ENCODE measurements around the gene KREMEN2. TPM values are rescaled to one million over a fixed set of nuclear protein-coding genes. Genes with fewer than 3 reads are reported as not detected.

The KREMEN2 gene
- total and polyA plus RNA-seq, 4 donors, result not detected

GRCh38 chr16:3015865-3016521 is 51.9 kb downstream of the KREMEN2 start:
- Histone ChIP-seq H3K36me3 (ENCODE audit: control insufficient read depth in 4 of 4, insufficient read depth in 3 of 4, low read depth in 1 of 4, low read length in 3 of 4) (no peaks in the 10 kb centered on the region), H3K27me3 (ENCODE audit: control insufficient read depth in 4 of 4, insufficient read depth in 4 of 4, low read length in 3 of 4) (no peaks in the 10 kb centered on the region), H3K9me3 (ENCODE audit: control insufficient read depth in 4 of 4, low read length in 3 of 4) (no peaks in the 10 kb centered on the region), H3K4me1 (ENCODE audit: control insufficient read depth in 4 of 4, insufficient read depth in 4 of 4, low read length in 3 of 4) (peaks cover 6 to 32% (median 15%) of the 10 kb centered on the region in 4 donors), H3K4me3 (ENCODE audit: low read depth in 1 of 3, low read length in 3 of 3) (no peak overlapping the region), H3K27ac (ENCODE audit: low read depth in 1 of 2, low read length in 2 of 2) (no peak overlapping the region), H3K9ac (ENCODE audit: low read depth in 1 of 2, low read length in 2 of 2) (no peak overlapping the region)
- DNase-seq (ENCODE audit: low spot score), result no peak
- WGBS, result 91% methylated on average over 13 of the region's 13 CpGs
- no peak for TF ChIP-seq HNF4A (conservative IDR thresholded peaks at IDR 0.05)
- no peak for TF ChIP-seq ZBTB33 (IDR thresholded peaks at IDR 0.05)
- TF ChIP-seq, protein P1, sequence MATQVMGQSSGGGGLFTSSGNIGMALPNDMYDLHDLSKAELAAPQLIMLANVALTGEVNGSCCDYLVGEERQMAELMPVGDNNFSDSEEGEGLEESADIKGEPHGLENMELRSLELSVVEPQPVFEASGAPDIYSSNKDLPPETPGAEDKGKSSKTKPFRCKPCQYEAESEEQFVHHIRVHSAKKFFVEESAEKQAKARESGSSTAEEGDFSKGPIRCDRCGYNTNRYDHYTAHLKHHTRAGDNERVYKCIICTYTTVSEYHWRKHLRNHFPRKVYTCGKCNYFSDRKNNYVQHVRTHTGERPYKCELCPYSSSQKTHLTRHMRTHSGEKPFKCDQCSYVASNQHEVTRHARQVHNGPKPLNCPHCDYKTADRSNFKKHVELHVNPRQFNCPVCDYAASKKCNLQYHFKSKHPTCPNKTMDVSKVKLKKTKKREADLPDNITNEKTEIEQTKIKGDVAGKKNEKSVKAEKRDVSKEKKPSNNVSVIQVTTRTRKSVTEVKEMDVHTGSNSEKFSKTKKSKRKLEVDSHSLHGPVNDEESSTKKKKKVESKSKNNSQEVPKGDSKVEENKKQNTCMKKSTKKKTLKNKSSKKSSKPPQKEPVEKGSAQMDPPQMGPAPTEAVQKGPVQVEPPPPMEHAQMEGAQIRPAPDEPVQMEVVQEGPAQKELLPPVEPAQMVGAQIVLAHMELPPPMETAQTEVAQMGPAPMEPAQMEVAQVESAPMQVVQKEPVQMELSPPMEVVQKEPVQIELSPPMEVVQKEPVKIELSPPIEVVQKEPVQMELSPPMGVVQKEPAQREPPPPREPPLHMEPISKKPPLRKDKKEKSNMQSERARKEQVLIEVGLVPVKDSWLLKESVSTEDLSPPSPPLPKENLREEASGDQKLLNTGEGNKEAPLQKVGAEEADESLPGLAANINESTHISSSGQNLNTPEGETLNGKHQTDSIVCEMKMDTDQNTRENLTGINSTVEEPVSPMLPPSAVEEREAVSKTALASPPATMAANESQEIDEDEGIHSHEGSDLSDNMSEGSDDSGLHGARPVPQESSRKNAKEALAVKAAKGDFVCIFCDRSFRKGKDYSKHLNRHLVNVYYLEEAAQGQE (IDR thresholded peaks at IDR 0.05), result no peak
- no peak for TF ChIP-seq ATF3 (IDR thresholded peaks at IDR 0.05)
- TF ChIP-seq, protein P2, sequence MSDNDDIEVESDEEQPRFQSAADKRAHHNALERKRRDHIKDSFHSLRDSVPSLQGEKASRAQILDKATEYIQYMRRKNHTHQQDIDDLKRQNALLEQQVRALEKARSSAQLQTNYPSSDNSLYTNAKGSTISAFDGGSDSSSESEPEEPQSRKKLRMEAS (IDR thresholded peaks at IDR 0.05), result no peak
- no peak for TF ChIP-seq RAD21 (IDR thresholded peaks at IDR 0.05)
- no peak for TF ChIP-seq FOXA2 (IDR thresholded peaks at IDR 0.05)
- no peak for TF ChIP-seq TAF1 (conservative IDR thresholded peaks at IDR 0.05)
- no peak for TF ChIP-seq JUND (IDR thresholded peaks at IDR 0.05)
- no peak for TF ChIP-seq SP1 (IDR thresholded peaks at IDR 0.05)
- no peak for TF ChIP-seq GABPA (IDR thresholded peaks at IDR 0.05 in 1 of 2, conservative IDR thresholded peaks at IDR 0.05 in 1 of 2)

DNA sequence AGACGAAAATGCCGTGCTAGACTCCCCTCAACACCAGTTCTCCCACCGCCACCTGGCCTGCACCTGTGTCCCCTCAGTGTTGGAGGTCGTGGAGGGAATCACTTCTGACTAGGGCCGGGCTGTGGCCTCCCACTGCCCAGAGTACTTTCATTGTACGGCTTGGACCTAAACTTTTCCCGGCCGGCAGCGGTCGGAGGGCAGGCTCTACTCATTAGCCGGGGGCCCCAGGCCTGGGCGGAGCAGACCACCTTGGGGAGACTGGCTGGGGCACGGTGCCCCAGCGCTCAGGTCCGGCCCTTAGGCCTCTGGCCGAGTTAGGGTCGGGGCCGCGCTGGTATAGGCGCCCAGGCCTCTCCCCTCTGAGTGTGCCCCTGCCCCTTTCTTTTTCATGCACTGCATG is 53.3 kb downstream of the KREMEN2 start:
- DNase-seq (ENCODE audit: low spot score), result no peak
- no peak overlapping the region for H3K4me3 ChIP-seq (ENCODE audit: low read depth in 1 of 3, low read length in 3 of 3)
- no peaks in the 10 kb centered on the region for H3K36me3 ChIP-seq (ENCODE audit: control insufficient read depth in 4 of 4, insufficient read depth in 3 of 4, low read depth in 1 of 4, low read length in 3 of 4)
- H3K27ac ChIP-seq (ENCODE audit: low read depth in 1 of 2, low read length in 2 of 2), result no peak overlapping the region
- no peaks in the 10 kb centered on the region for H3K27me3 ChIP-seq (ENCODE audit: control insufficient read depth in 4 of 4, insufficient read depth in 4 of 4, low read length in 3 of 4)
- H3K9ac ChIP-seq (ENCODE audit: low read depth in 1 of 2, low read length in 2 of 2), result no peak overlapping the region
- H3K9me3 ChIP-seq (ENCODE audit: control insufficient read depth in 4 of 4, low read length in 3 of 4), result no peaks in the 10 kb centered on the region
- 84% methylated on average over 20 of the region's 20 CpGs for WGBS
- peaks cover 14 to 32% (median 23%) of the 10 kb centered on the region in 4 donors for H3K4me1 ChIP-seq (ENCODE audit: control insufficient read depth in 4 of 4, insufficient read depth in 4 of 4, low read length in 3 of 4)
- TF ChIP-seq, protein P1 (IDR thresholded peaks at IDR 0.05), result no peak
- TF ChIP-seq ZBTB33 (IDR thresholded peaks at IDR 0.05), result no peak
- TF ChIP-seq GABPA (IDR thresholded peaks at IDR 0.05 in 1 of 2, conservative IDR thresholded peaks at IDR 0.05 in 1 of 2), result no peak
- TF ChIP-seq HNF4A (conservative IDR thresholded peaks at IDR 0.05), result no peak
- TF ChIP-seq JUND (IDR thresholded peaks at IDR 0.05), result no peak
- TF ChIP-seq YY1 (IDR thresholded peaks at IDR 0.05), result no peak
- TF ChIP-seq FOXA2 (IDR thresholded peaks at IDR 0.05), result no peak
- no peak for TF ChIP-seq EGR1 (IDR thresholded peaks at IDR 0.05; ENCODE audit: low read depth in 2 of 2)
- TF ChIP-seq SP1 (IDR thresholded peaks at IDR 0.05), result no peak
- TF ChIP-seq ATF3 (IDR thresholded peaks at IDR 0.05), result no peak
- TF ChIP-seq FOXA1 (IDR thresholded peaks at IDR 0.05), result no peak
- no peak for TF ChIP-seq HNF4G (IDR thresholded peaks at IDR 0.05)
- no peak for TF ChIP-seq RAD21 (IDR thresholded peaks at IDR 0.05)
- TF ChIP-seq, protein P2 (IDR thresholded peaks at IDR 0.05), result no peak
- no peak for TF ChIP-seq TAF1 (conservative IDR thresholded peaks at IDR 0.05)
